Body of pancreas (tissue), 4 donors: Measurements from ENCODE around the gene TTC39C. TPM values are rescaled to one million over a fixed set of nuclear protein-coding genes. Genes with fewer than 3 reads are reported as not detected.

ENCODE experiments used
- ATAC-seq: fragments of 150-250 bp; one replicate; pipeline ENCODE4 v1.9.1; 2016
- DNase-seq, 4 donors: peaks; one replicate each; pipeline ENCODE4 v3.0.0-alpha.2; 2019
- H3K27ac ChIP-seq, 4 donors: fragments of 200-600 bp; sonication (generic); 1 replicate in 3 of 4; 2 replicates in 1 of 4; pipeline versions ENCODE4 v1.5.1 to v1.6.1; 2016 to 2019; ENCODE audit warnings: mild to moderate bottlenecking in 1 of 4, mixed read lengths in 1 of 4, moderate library complexity in 1 of 4
- H3K27me3 ChIP-seq, 2 donors: fragments of 200-600 bp; sonication (generic); one replicate each; pipeline ENCODE4 v1.6.0; 2016; ENCODE audit warnings: mild to moderate bottlenecking in 1 of 2
- H3K36me3 ChIP-seq, 2 donors: fragments of 200-600 bp; sonication (generic); replicated peaks in 1 of 2; 2 replicates each; pipeline ENCODE4 v1.5.1; 2016; ENCODE audit warnings: low read depth in 2 of 2; ENCODE audit not compliant: insufficient read depth in 1 of 2
- H3K4me1 ChIP-seq: fragments of 200-600 bp; sonication (generic); one replicate; pipeline ENCODE4 v1.6.0; 2016
- H3K4me3 ChIP-seq, 2 donors: fragments of 200-600 bp; sonication (generic); 1 replicate in 1 of 2; 2 replicates in 1 of 2; pipeline ENCODE4 v1.5.1; 2016 to 2019
- H3K9me3 ChIP-seq, 3 donors: fragments of 200-600 bp; sonication (generic); 1 replicate in 2 of 3; 2 replicates in 1 of 3; pipeline ENCODE4 v1.5.1; 2016
- POLR2A ChIP-seq, 3 donors: fragments of 450-650 bp; IDR thresholded peaks; one replicate each; pipeline ENCODE4 v1.6.1; 2016; ENCODE audit warnings: antibody characterized with exemption in 3 of 3, mild to moderate bottlenecking in 2 of 3
- WGBS, 2 donors: methylation state at CpG; one replicate each; pipeline ENCODE4 v1.1.5; 2017; 5-methylcytosine and 5-hydroxymethylcytosine counted together
- intact Hi-C: fragments of 100-400 bp; cut with DNase I; formaldehyde crosslinking; loops from one replicate; pipeline ENCODE4 v1.15.1; 2023
- total RNA-seq, 2 donors: library from RNA; depleted of rRNA; stranded (reverse); fragments of >200 nt; gene quantifications; one replicate each; pipeline ENCODE4 v1.1.0, GENCODE V29; 2016
- TF ChIP-seq, protein P1 (sequence below), 7 experiments: fragments of 450-650 bp in 4 of 7; fragments of 200-600 bp in 3 of 7; sonication (generic) in 3 of 7; IDR thresholded peaks; one replicate each; pipeline ENCODE4 v1.5.1; 2016 to 2019; ENCODE audit warnings: antibody characterized with exemption in 7 of 7

Gene TTC39C
- total RNA-seq, 2 donors from 2014 or later, result 20.1 to 21.8 TPM

- no peak for TF ChIP-seq POLR2A (IDR thresholded peaks at IDR 0.05)
- TF ChIP-seq, protein P1, sequence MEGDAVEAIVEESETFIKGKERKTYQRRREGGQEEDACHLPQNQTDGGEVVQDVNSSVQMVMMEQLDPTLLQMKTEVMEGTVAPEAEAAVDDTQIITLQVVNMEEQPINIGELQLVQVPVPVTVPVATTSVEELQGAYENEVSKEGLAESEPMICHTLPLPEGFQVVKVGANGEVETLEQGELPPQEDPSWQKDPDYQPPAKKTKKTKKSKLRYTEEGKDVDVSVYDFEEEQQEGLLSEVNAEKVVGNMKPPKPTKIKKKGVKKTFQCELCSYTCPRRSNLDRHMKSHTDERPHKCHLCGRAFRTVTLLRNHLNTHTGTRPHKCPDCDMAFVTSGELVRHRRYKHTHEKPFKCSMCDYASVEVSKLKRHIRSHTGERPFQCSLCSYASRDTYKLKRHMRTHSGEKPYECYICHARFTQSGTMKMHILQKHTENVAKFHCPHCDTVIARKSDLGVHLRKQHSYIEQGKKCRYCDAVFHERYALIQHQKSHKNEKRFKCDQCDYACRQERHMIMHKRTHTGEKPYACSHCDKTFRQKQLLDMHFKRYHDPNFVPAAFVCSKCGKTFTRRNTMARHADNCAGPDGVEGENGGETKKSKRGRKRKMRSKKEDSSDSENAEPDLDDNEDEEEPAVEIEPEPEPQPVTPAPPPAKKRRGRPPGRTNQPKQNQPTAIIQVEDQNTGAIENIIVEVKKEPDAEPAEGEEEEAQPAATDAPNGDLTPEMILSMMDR (IDR thresholded peaks at IDR 0.05), result no peak
- 75 to 82% methylated on average over 5 of the region's 5 CpGs for WGBS, 2 donors
- intact Hi-C loops, result no loop called here
- no peak for DNase-seq
- peaks cover 13% of the 10 kb centered on the region for H3K4me1 ChIP-seq
- H3K27ac ChIP-seq, result no peak overlapping the region
- no peak for ATAC-seq
- no peak overlapping the region for H3K4me3 ChIP-seq
- H3K9me3 ChIP-seq, result no peaks in the 10 kb centered on the region
- no peaks in the 10 kb centered on the region for H3K36me3 ChIP-seq
- no peaks in the 10 kb centered on the region for H3K27me3 ChIP-seq
Measured at GRCh38 chr18:24011123-24011917, 3.2 kb upstream of the TTC39C start.

DNA sequence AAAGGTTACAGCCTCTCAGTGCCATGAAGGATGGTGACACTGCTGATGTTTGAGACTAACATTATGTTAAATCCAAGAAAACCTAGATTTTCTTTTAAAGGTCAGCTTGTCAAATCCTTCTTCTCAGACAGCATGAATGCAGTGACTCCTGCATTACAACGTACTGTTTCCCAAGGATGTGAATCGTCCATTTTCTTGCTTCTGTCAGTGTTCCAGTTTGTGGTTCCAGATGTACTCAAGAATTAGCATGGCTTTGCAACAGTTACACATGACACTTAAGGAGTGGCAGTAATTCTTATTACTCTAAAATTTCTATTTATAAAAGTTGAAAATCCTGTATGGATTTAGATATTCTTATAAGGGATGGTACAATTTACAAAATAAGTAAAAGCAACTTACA is 1.5 kb upstream of the TTC39C start:
- no peaks in the 10 kb centered on the region for H3K36me3 ChIP-seq
- WGBS, 2 donors, result 39 to 62% methylated on average over 2 of the region's 2 CpGs
- ATAC-seq, result no peak

DNA sequence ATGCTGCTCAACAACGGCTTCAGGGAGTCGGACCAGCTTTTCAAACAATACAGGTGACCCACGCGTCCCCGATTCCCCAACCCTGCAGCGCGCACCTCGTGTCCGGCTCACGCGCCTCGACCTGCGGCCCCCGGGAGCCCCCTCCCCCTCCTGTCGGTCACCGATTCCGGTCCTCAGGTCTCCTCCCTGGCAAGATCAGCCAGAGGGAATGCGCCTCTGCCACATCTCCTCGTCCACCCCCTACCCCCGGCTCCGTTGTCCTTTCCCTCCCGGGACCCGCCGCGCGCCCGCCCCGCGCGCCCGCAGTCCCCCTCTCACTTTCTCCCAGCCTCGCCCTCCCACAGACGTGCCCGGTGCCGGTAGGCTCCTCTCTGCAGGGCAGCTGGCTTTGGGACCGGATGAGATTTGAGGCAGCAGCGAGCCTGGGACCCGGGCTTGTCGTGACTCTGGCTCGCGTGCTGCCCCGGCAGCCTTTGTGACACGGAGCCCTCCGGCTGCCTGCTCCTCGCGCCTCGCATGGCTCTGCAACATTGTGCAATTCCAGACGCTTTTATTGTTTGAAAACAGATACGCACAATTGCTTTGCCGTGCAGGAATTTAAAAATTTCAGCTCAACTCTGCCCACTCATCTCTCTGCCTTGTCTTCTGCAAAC is 558 bp downstream of the TTC39C start:
- peak overlapping the region; percentile 71 to 80 for H3K4me3 ChIP-seq
- H3K27ac ChIP-seq, result peak overlapping the region; percentile 67 to 88 (median 81)
- peak; percentile 38 to 60 (median 50) for DNase-seq
- TF ChIP-seq POLR2A (IDR thresholded peaks at IDR 0.05), result peak in 2 of 3 donors; percentile 46 to 50
- TF ChIP-seq, protein P1 (IDR thresholded peaks at IDR 0.05), result no peak
- no peaks in the 10 kb centered on the region for H3K36me3 ChIP-seq
- H3K9me3 ChIP-seq, result no peaks in the 10 kb centered on the region
- ATAC-seq, result peak; percentile 34
- no peaks in the 10 kb centered on the region for H3K27me3 ChIP-seq
- WGBS, 2 donors, result 1 to 2% methylated on average over 41 to 46 of the region's 50 CpGs
- intact Hi-C loops, result no loop called here
- H3K4me1 ChIP-seq, result peaks cover 28% of the 10 kb centered on the region

More for the DNA sequence above, 1.5 kb upstream of the TTC39C start:
- no peaks in the 10 kb centered on the region for H3K9me3 ChIP-seq
- no peaks in the 10 kb centered on the region for H3K27me3 ChIP-seq
- TF ChIP-seq POLR2A (IDR thresholded peaks at IDR 0.05), result no peak
- TF ChIP-seq, protein P1 (IDR thresholded peaks at IDR 0.05), result no peak
- peaks cover 28% of the 10 kb centered on the region for H3K4me1 ChIP-seq
- no peak overlapping the region for H3K27ac ChIP-seq
- intact Hi-C loops, result no loop called here
- H3K4me3 ChIP-seq, result no peak overlapping the region
- no peak for DNase-seq

DNA sequence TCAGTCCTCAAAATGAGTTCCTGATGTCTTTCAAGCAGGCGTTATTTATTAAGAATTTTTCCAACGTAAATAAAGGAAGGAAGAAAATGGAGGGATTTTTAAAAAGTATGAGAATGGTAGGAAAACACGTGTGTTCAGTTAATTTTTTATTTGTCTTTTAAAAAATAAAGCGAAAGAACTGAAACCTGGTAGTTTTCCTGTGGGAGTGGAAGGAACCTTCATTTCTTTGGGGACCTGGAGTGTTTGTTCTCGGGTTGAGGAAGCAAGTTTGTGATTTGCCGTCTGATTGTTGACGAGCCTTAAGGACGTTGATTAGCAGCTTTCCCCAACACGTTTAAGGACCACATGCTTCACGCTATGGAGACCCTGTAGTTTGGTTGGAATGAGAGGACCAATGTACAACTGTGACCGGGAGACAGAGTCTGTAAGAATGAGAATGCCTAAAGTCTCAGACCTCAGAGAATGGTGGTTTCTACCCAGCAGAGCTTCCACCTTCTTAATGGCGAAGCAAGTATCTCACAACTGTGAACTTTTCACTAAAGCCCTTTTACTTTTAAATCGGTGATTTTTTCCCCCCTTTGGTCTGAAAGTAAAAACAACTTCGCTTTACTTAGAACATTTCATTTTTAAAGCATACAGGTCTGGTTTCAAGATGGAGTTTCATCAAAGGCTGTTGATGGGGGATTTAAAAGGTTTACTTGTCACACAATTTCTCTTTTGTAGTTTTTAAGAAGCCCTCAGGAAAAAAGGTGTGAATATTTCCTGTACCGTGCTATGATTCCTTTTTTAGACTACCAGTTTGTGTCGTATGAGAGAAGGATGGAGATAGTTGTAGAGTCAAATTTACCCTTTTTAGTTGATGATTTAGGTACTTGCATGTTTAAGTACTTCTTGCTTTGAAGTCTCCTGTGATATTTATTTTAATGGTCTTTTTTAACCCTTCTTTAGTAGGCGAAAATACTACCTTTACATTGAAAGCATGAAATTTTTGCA is 1.4 kb downstream of the TTC39C start:
- H3K4me1 ChIP-seq, result peaks cover 28% of the 10 kb centered on the region
- DNase-seq (no peak), ATAC-seq (no peak)
- TF ChIP-seq, protein P1 (IDR thresholded peaks at IDR 0.05), result no peak
- TF ChIP-seq POLR2A (IDR thresholded peaks at IDR 0.05), result no peak
- WGBS, 2 donors, result 28% methylated on average over 17 of the region's 17 CpGs
- H3K27me3 ChIP-seq, result no peaks in the 10 kb centered on the region
- no peaks in the 10 kb centered on the region for H3K9me3 ChIP-seq
- intact Hi-C loops, result no loop called here
- peak overlapping the region in 1 of 2 donors; percentile 80 for H3K4me3 ChIP-seq
- H3K27ac ChIP-seq, result peak overlapping the region in 2 of 4 donors; percentile 80 to 88
- H3K36me3 ChIP-seq, result no peaks in the 10 kb centered on the region
